CD14-positive monocyte (primary cell): Measurements from ENCODE around the gene GRAP. TPM values are rescaled to one million over a fixed set of nuclear protein-coding genes. Genes with fewer than 3 reads are reported as not detected.

Source experiments
- DNase-seq, 3 donors: peaks; one replicate each; pipeline ENCODE4 v3.0.0-alpha.2; 2011 to 2022
- H2AFZ ChIP-seq: 2 replicates; pipeline ENCODE4 v1.6.0; 2012; ENCODE audit warnings: mild to moderate bottlenecking, low read depth, low read length, inconsistent platforms; ENCODE audit not compliant: insufficient read depth, poor library complexity, severe bottlenecking
- H3K27ac ChIP-seq, 2 donors: 1 replicate in 1 of 2; 2 replicates in 1 of 2; pipeline ENCODE4 v1.5.1; 2012 to 2013; ENCODE audit warnings: low read length in 2 of 2, control low read depth in 1 of 2, inconsistent platforms in 1 of 2, low read depth in 1 of 2, mild to moderate bottlenecking in 1 of 2
- H3K27me3 ChIP-seq, 2 donors: one replicate each; pipeline versions ENCODE4 v1.6.0 to v1.6.1; 2011 to 2013; ENCODE audit warnings: low read length in 2 of 2; ENCODE audit not compliant: control insufficient read depth in 2 of 2, insufficient read depth in 2 of 2
- H3K36me3 ChIP-seq, 2 donors: replicated peaks in 1 of 2; 1 replicate in 1 of 2; 2 replicates in 1 of 2; pipeline versions ENCODE4 v1.5.1 to v1.6.1; 2012 to 2013; ENCODE audit warnings: low read length in 2 of 2, control low read depth in 1 of 2, inconsistent platforms in 1 of 2, mild to moderate bottlenecking in 1 of 2; ENCODE audit not compliant: insufficient read depth in 2 of 2, control insufficient read depth in 1 of 2
- H3K4me1 ChIP-seq, 2 donors: 1 replicate in 1 of 2; 2 replicates in 1 of 2; pipeline versions ENCODE4 v1.5.1 to v1.6.1; 2012 to 2013; ENCODE audit warnings: low read length in 2 of 2, control low read depth in 1 of 2, inconsistent platforms in 1 of 2, mild to moderate bottlenecking in 1 of 2, moderate library complexity in 1 of 2; ENCODE audit not compliant: insufficient read depth in 2 of 2, control insufficient read depth in 1 of 2
- H3K4me2 ChIP-seq: replicated peaks from 2 replicates; pipeline ENCODE3; 2012; ENCODE audit warnings: low read length, moderate library complexity, mild to moderate bottlenecking; ENCODE audit not compliant: poor library complexity, severe bottlenecking; ENCODE audit errors: extremely low read depth
- H3K4me3 ChIP-seq, 3 experiments: fragments of 200-600 bp in 1 of 3; sonication (generic) in 1 of 3; replicated peaks in 1 of 3; 1 replicate in 2 of 3; 2 replicates in 1 of 3; pipeline ENCODE4 v1.5.1; 2011 to 2013; ENCODE audit warnings: low read length in 3 of 3, mild to moderate bottlenecking in 3 of 3, control low read depth in 2 of 3, low read depth in 2 of 3, inconsistent platforms in 1 of 3, moderate library complexity in 1 of 3
- H3K79me2 ChIP-seq: 2 replicates; pipeline ENCODE4 v1.6.0; 2012; ENCODE audit warnings: mild to moderate bottlenecking, control low read depth, inconsistent platforms, low read length, moderate library complexity; ENCODE audit not compliant: insufficient read depth
- H3K9ac ChIP-seq: 2 replicates; pipeline ENCODE4 v1.6.0; 2017; ENCODE audit warnings: low read length, mild to moderate bottlenecking; ENCODE audit not compliant: insufficient read depth, poor library complexity, severe bottlenecking
- H3K9me3 ChIP-seq, 2 donors: replicated peaks in 1 of 2; 1 replicate in 1 of 2; 2 replicates in 1 of 2; pipeline versions ENCODE4 v1.5.1 to v1.6.1; 2012 to 2013; ENCODE audit warnings: low read length in 2 of 2, control low read depth in 1 of 2; ENCODE audit not compliant: control insufficient read depth in 1 of 2, insufficient read depth in 1 of 2
- H4K20me1 ChIP-seq: 2 replicates; pipeline ENCODE4 v1.6.0; 2012; ENCODE audit warnings: mild to moderate bottlenecking, low read length, control low read depth, moderate library complexity; ENCODE audit not compliant: insufficient read depth
- H3K27ac Mint-ChIP-seq, 7 donors: one replicate each; pipeline ENCODE4 v1.8.0; 2020; ENCODE audit warnings: mild to moderate bottlenecking in 7 of 7, mixed read lengths in 7 of 7, moderate library complexity in 6 of 7, inconsistent platforms in 2 of 7
- H3K27me3 Mint-ChIP-seq, 3 donors: one replicate each; pipeline ENCODE4 v1.8.0; 2021 to 2022; ENCODE audit warnings: low read depth in 3 of 3, mild to moderate bottlenecking in 3 of 3, mixed read lengths in 3 of 3, moderate library complexity in 3 of 3, inconsistent platforms in 1 of 3
- H3K36me3 Mint-ChIP-seq, 2 donors: one replicate each; pipeline ENCODE4 v1.8.0; 2020; ENCODE audit warnings: mixed read lengths in 2 of 2, inconsistent platforms in 1 of 2, mild to moderate bottlenecking in 1 of 2
- H3K4me1 Mint-ChIP-seq: one replicate; pipeline ENCODE4 v1.8.0; 2020; ENCODE audit warnings: mild to moderate bottlenecking, mixed read lengths
- H3K4me3 Mint-ChIP-seq, 2 donors: one replicate each; pipeline ENCODE4 v1.8.0; 2020; ENCODE audit warnings: mild to moderate bottlenecking in 2 of 2, mixed read lengths in 2 of 2, moderate library complexity in 1 of 2
- H3K9me3 Mint-ChIP-seq, 7 donors: one replicate each; pipeline ENCODE4 v1.8.0; 2020 to 2022; ENCODE audit warnings: mixed read lengths in 7 of 7, mild to moderate bottlenecking in 6 of 7, moderate library complexity in 6 of 7, inconsistent platforms in 2 of 7
- CTCF ChIP-seq: fragments of 200-600 bp; IDR thresholded peaks from one replicate; pipeline ENCODE4 v1.8.0; 2022; ENCODE audit warnings: antibody characterized with exemption, mild to moderate bottlenecking
- WGBS: methylation state at CpG from one replicate; pipeline ENCODE4 v1.1.5; 2013; ENCODE audit warnings: missing lambda C conversion rate; ENCODE audit not compliant: insufficient coverage; 5-methylcytosine and 5-hydroxymethylcytosine counted together
- intact Hi-C, 2 donors: fragments of 100-400 bp; cut with micrococcal nuclease; formaldehyde crosslinking; loops; one replicate each; pipeline versions ENCODE4 v1.15.0 to v1.15.1; 2023
- polyA plus RNA-seq, 3 donors: library from polyadenylated mRNA; depleted of rRNA in 1 of 3; unstranded in 2 of 3; stranded (reverse) in 1 of 3; fragments of 300-500 nt in 2 of 3; fragments of >200 nt in 1 of 3; fragmentation: Illumina TruSeq in 2 of 3; gene quantifications; 1 replicate in 2 of 3; 2 replicates in 1 of 3; pipeline ENCODE4 v1.2.3, GENCODE V29; 2012 to 2021

Gene GRAP
- polyA plus RNA-seq, 3 donors: 3.9 to 5.9 (median 4.5) TPM

- Mint-ChIP-seq H3K9me3 (peaks cover 0 to 4% (median 0%) of the 10 kb centered on the region in 7 donors), H3K36me3 (peaks cover 10 to 14% of the 10 kb centered on the region in 2 donors), H3K27ac (peak overlapping the region in 1 of 7 donors; percentile 53), H3K4me1 (no peaks in the 10 kb centered on the region), H3K4me3 (no peak overlapping the region), H3K27me3 (peaks cover 3 to 7% (median 3%) of the 10 kb centered on the region in 3 donors)
- no peak overlapping the region for H2AFZ ChIP-seq
- intact Hi-C loops: no loop called here
- TF ChIP-seq CTCF: no peak
- H3K4me3 ChIP-seq: no peak overlapping the region
- H3K9ac ChIP-seq: no peak overlapping the region
- H3K4me2 ChIP-seq: no peak overlapping the region
- no peaks in the 10 kb centered on the region for H4K20me1 ChIP-seq
- no peak for DNase-seq
- no peaks in the 10 kb centered on the region for H3K9me3 ChIP-seq
- H3K36me3 ChIP-seq: no peaks in the 10 kb centered on the region
- H3K4me1 ChIP-seq: no peaks in the 10 kb centered on the region
- H3K27me3 ChIP-seq: no peaks in the 10 kb centered on the region
- H3K79me2 ChIP-seq: no peaks in the 10 kb centered on the region
- no peak overlapping the region for H3K27ac ChIP-seq
- 100% methylated on average over 3 of the region's 3 CpGs for WGBS
Measured at GRCh38 chr17:19020016-19020415, 26.7 kb downstream of the GRAP start.

- Histone ChIP-seq H3K9ac (peak overlapping the region; percentile 8), H3K4me3 (no peak overlapping the region), H3K27me3 (no peaks in the 10 kb centered on the region), H2AFZ (no peak overlapping the region), H3K4me1 (no peaks in the 10 kb centered on the region), H3K9me3 (no peaks in the 10 kb centered on the region), H3K79me2 (no peaks in the 10 kb centered on the region), H4K20me1 (no peaks in the 10 kb centered on the region), H3K4me2 (no peak overlapping the region), H3K27ac (no peak overlapping the region), H3K36me3 (no peaks in the 10 kb centered on the region)
- WGBS: 90% methylated on average over 22 of the region's 27 CpGs
- Mint-ChIP-seq H3K9me3 (peaks cover 0 to 4% (median 0%) of the 10 kb centered on the region in 7 donors), H3K27ac (peak overlapping the region in 3 of 7 donors; percentile 20 to 53 (median 48)), H3K4me3 (no peak overlapping the region), H3K27me3 (peaks cover 3 to 7% (median 3%) of the 10 kb centered on the region in 3 donors), H3K36me3 (peaks cover 6 to 12% of the 10 kb centered on the region in 2 donors), H3K4me1 (no peaks in the 10 kb centered on the region)
- no peak for DNase-seq
- intact Hi-C loops: no loop called here
- no peak for TF ChIP-seq CTCF
Measured at GRCh38 chr17:19019041-19019941, 27.5 kb downstream of the GRAP start.
